ENCODE data around the gene SPTBN2.

SPTBN2 gene

DNA sequence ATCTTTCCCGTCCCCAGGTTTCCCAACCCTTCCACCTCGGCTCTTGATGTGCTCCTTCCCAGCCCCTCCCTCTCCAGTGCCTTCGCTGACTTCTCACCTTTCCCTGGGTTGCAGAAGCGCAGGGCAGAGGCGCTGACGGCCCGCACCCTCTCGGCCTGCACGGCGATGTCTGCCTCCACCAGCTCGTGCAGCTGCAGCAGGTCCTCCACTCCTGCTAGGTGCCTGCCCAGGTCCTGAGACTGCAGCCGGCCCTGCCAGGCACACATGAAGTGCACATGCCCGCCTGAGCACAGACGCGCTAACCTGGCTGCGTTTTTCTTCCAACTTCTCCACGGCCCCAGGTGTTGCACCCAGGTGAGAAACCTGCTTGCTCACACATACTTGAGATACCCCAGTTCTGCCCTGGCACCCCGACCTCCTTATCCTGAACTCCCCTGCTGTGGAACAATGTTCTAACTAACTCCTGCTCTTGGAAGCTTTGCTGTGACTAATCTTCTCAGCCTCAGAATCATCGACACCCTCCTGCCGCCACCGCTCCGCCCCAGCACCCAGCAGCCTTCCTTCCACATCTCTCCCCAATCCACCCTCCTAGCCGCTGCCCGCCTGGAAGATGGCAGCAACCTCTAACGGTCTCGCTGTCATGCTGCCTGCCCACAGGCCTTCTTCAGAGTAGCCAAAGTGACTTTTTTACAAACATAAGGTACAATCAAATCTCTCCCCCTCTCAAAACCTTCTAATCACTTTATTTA lies 23.3 kb downstream of the SPTBN2 start:
- TF ChIP-seq, protein P1, sequence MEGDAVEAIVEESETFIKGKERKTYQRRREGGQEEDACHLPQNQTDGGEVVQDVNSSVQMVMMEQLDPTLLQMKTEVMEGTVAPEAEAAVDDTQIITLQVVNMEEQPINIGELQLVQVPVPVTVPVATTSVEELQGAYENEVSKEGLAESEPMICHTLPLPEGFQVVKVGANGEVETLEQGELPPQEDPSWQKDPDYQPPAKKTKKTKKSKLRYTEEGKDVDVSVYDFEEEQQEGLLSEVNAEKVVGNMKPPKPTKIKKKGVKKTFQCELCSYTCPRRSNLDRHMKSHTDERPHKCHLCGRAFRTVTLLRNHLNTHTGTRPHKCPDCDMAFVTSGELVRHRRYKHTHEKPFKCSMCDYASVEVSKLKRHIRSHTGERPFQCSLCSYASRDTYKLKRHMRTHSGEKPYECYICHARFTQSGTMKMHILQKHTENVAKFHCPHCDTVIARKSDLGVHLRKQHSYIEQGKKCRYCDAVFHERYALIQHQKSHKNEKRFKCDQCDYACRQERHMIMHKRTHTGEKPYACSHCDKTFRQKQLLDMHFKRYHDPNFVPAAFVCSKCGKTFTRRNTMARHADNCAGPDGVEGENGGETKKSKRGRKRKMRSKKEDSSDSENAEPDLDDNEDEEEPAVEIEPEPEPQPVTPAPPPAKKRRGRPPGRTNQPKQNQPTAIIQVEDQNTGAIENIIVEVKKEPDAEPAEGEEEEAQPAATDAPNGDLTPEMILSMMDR (IDR thresholded peaks at IDR 0.05), result no peak
- H3K27me3 Mint-ChIP-seq (ENCODE audit: low read depth, poor library complexity), result peaks cover 4% of the 10 kb centered on the region
- H3K9me3 Mint-ChIP-seq, result no peaks in the 10 kb centered on the region
- DNase-seq, result no peak
- H3K36me3 Mint-ChIP-seq (ENCODE audit: low read depth), result peaks cover 57% of the 10 kb centered on the region
- no peak overlapping the region for H3K4me3 Mint-ChIP-seq
- H3K4me1 Mint-ChIP-seq, result peaks cover 11% of the 10 kb centered on the region
- H3K27ac Mint-ChIP-seq, result peak overlapping the region; percentile 61

DNA sequence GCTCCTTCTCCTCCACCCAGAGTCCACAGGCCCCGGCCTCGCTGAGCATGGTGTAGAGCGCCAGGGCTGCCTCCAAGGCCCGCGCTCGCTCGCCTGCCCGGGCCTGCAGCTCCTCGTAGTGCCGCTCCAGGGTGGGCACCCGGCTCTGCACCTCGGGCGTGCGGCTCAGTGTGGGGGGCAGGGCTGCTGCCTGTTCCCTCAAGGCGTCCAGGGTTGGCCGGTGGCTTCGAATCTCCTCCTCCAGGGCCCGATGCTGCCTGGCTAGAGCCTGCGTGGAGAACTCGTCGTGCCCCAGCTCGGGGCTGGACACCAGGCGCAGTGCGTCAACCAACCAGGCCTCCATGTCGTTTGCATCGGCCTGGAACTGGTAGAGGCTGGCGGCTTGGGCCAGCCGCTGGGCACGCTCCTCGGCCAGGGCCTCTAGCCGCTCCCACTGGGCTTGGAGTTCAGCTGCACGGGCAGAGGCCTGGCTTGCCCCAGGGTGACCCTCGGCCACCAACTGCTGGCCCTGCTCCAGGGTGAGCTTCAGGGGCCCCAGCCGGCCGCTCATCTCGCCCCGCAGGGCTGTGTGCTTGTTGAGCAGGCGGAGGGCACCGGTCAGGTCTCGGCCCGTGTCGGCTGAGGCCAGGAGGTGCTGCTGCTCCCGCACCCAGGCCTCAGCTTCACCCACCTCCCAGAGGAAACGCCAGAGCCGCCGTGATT lies 24.2 kb downstream of the SPTBN2 start:
- H3K27ac Mint-ChIP-seq, result no peak overlapping the region
- H3K36me3 Mint-ChIP-seq (ENCODE audit: low read depth), result peaks cover 59% of the 10 kb centered on the region
- H3K27me3 Mint-ChIP-seq (ENCODE audit: low read depth, poor library complexity), result peaks cover 4% of the 10 kb centered on the region
- no peaks in the 10 kb centered on the region for H3K9me3 Mint-ChIP-seq
- peaks cover 11% of the 10 kb centered on the region for H3K4me1 Mint-ChIP-seq
- TF ChIP-seq, protein P1 (IDR thresholded peaks at IDR 0.05), result no peak
- DNase-seq, result no peak
- H3K4me3 Mint-ChIP-seq, result no peak overlapping the region

DNA sequence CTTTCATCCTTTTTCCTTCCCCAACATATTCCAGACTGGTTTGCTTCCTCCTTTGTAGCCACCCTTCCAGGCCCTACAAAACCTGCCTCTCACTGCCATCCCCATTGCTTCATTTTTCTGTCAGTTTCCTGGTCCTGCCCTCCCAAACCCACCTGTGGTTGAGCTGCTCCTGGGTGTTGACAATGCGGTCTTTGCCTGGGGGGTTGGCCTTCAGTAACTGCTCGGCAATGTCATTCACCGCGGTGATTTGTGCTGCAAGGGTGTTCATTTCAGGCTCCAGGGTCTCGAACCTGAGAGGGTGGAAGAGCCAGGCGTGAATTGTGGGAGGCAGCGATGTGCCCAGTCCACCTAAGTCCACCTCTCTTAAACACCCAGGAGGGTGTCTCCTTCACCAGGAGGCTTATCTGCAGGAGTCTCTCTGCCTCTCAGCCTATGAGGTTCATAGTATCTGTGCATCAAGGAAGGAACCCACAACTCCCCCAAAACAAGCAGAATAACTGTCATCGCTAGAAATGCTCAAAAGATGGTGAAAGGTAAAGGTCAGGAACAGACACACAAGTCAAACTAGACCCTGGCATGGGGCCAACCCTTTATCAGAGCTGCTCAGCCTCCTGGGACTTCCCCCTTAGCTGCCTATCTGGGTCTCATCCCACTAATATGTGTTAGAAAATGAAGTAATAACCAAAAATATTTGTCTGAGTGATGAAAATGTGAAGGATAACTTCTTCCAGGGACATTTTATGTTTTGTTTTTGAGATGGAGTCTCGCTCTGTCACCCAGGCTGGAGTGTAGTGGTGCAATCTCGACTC lies 27.4 kb downstream of the SPTBN2 start:
- Mint-ChIP-seq H3K4me3 (no peak overlapping the region), H3K36me3 (ENCODE audit: low read depth) (peaks cover 60% of the 10 kb centered on the region)

DNA sequence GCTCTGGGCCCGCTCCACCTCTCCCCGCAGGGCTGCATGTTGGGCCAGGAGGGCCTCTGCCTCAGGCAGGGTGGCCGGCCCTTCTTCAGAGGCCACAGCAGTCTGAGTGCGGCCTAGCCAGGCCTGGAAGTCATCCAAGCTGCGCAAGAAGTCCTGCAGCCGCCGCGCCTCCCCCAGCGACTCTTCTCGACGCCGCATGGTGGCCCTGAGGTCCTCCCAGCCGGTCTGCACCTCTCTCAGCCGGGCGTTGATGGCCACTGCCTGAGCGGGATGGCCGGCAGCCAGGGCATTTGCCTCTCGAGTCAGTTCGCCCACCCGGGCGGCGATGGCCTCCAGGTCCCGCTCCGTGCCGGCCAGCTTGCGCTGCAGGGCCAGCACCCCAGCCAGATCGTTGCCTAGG lies 28.3 kb downstream of the SPTBN2 start:
- H3K9me3 Mint-ChIP-seq, result no peaks in the 10 kb centered on the region
- TF ChIP-seq, protein P1 (IDR thresholded peaks at IDR 0.05), result no peak
- no peak overlapping the region for H3K27ac Mint-ChIP-seq
- peaks cover 64% of the 10 kb centered on the region for H3K36me3 Mint-ChIP-seq (ENCODE audit: low read depth)
- no peaks in the 10 kb centered on the region for H3K4me1 Mint-ChIP-seq
- no peak for DNase-seq
- H3K27me3 Mint-ChIP-seq (ENCODE audit: low read depth, poor library complexity), result no peaks in the 10 kb centered on the region
- H3K4me3 Mint-ChIP-seq, result no peak overlapping the region

More for the DNA sequence above, 27.4 kb downstream of the SPTBN2 start:
- TF ChIP-seq, protein P1 (IDR thresholded peaks at IDR 0.05), result no peak
- no peak for DNase-seq
- no peaks in the 10 kb centered on the region for H3K27me3 Mint-ChIP-seq (ENCODE audit: low read depth, poor library complexity)
- no peak overlapping the region for H3K27ac Mint-ChIP-seq
- no peaks in the 10 kb centered on the region for H3K4me1 Mint-ChIP-seq
- no peaks in the 10 kb centered on the region for H3K9me3 Mint-ChIP-seq

DNA sequence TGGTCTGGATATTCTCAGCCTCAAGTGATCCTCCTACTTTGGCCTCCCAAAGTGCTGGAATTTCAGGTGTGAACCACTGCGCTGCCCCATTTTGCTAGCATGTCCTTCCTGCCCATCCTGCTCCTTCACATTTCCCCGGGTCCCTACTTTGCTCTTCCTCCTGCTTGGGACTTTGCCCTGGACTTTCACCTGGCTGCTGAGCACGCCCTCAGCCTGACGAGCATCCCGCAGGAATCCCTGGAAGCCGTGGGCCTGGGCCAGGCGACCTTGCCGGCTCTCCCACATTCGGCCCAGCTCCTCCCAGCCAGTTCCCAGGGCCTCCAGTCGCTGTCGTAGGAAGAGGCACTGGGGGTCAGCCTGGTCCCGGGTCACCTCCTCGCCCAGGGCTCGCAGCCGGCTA lies 28.7 kb downstream of the SPTBN2 start:
- H3K36me3 Mint-ChIP-seq (ENCODE audit: low read depth), result peaks cover 64% of the 10 kb centered on the region
- no peak for DNase-seq
- H3K4me1 Mint-ChIP-seq, result no peaks in the 10 kb centered on the region
- TF ChIP-seq, protein P1 (IDR thresholded peaks at IDR 0.05), result no peak
- no peaks in the 10 kb centered on the region for H3K9me3 Mint-ChIP-seq
- no peaks in the 10 kb centered on the region for H3K27me3 Mint-ChIP-seq (ENCODE audit: low read depth, poor library complexity)
- peak overlapping the region; percentile 74 for H3K27ac Mint-ChIP-seq
- no peak overlapping the region for H3K4me3 Mint-ChIP-seq
